Cerebellar cortex (tissue), 1 donor: ENCODE data around the gene RBMS1.
"Not testable (repeated sequence)": the region's sequence is repeated elsewhere in the genome, so short reads cannot be mapped to it uniquely, and the experiment has no call there.

Experiments
- DNase-seq: peaks from one replicate; pipeline ENCODE4 v3.0.0-alpha.2; 2015; ENCODE audit warnings: low spot score

RBMS1 gene

DNA sequence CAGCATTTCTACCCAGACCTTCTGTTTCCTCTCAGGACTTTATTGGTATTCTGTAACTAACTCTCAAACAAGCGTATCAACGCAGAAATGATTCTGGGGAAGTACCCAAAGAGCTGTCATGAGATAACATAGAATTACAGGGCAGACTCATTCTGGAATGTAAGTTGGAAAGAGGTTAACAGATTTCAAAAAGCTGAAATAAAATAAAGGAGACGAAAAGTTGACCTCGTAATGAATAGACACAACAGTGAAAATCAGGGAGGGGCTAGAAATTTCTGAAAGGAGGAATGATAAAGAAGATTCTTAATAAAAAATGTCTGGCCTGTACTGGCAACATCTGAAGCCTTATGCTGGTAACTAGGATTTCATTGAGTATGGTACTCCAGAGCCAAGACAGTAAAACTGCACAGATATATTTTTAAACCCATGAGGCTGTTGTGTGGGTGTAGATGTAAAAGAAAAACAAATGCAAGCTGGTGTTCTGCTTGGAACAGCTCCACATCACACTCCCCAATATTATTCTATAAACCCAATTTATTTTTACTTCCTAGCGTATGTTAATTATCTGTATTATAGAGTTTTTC, 23.9 kb downstream of the RBMS1 start:
- no peak for DNase-seq

DNA sequence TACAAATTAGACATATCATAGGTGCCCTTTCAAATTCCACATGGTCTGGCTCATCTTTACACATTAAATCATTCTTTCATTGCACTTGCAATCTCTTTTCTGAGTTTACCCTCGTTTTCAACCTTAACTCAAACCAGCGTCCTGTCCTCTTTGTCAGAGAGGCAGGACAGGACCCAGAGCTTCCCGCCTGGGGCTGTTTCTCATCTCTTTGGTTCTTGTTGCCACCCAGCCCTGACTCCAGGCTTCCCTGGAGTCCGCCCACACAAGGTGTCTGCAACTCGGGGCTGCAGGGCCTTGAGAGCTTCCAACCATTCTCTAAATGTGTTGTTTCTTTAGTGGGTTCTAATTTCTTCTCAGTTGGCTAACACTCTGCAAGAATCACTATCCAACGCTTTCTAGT, 24.4 kb downstream of the RBMS1 start:
- DNase-seq, result no peak

DNA sequence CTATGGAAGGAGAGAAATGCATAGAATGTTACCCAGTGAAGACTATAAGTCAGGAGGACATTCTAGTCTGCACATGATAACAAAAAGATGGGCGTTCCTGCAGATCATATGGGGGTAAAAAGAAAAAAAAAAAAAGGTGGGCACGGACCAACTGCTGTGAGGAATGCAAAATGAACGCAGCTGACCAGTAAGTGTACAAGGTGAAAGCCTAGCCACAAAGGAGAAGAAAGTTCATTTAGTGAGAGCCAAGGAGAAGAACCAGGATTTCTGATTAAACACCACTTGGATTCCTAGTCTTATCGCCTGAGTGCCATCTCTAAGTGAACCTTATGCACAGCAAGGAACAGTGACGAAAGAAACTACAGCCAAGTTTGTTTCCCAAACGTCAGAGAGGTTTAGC, 26.5 kb downstream of the RBMS1 start:
- DNase-seq, result no peak

DNA sequence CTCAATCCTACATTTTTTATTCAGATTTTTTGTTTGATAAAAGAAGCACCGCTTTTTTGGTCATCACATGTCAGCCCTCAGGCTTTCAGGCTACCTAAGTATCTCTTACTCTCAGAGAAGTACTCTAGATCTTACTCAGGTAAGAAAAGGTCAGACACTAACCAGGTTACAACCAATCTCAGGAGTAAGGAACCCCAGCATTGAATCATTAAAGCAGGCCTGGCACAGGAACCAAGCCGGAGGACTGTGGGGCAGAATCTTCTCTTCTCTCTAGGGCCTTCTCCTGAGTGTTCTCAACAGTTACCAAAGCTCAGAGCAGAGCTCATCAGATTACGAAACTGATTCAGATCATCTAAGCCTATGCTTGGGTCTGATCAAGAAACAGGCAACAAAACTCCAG, 28.2 kb downstream of the RBMS1 start:
- DNase-seq, result no peak

DNA sequence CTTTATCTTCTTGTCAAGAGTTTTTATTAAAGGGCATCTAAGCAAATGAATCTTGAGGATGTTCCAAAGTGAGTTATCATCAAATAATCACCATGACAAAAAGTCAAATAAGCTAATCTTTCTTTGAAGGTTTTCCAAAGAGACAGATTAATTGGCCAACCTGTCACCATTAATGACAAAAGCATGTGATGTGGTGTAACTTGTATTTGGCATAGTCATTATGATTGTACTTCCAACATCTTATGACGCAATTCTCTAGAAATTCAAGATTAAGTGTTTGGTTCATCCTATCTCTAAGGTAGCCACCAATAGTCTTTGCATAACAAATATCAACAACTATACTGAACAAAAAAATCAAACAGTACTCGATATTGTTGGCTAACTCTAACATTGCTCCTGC, 28.6 kb downstream of the RBMS1 start:
- DNase-seq, result no peak

DNA sequence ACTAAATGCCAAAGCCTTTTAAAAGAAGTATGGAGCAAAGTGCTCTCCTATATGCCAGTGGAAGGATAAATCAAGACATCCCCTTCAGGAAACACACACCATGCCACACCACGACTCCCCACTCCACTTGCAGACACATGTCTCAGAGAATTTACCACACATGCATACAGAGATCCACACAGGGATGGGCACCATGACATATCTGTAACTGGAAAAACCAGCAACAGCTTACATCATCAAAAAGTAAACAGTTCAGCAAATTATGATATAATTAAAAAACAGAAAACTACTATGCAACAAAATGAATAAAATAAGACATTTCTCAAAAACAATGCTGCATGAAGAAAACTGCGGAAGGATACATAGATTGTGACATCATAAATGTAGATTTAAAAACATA, 29.6 kb downstream of the RBMS1 start:
- DNase-seq, result no peak

DNA sequence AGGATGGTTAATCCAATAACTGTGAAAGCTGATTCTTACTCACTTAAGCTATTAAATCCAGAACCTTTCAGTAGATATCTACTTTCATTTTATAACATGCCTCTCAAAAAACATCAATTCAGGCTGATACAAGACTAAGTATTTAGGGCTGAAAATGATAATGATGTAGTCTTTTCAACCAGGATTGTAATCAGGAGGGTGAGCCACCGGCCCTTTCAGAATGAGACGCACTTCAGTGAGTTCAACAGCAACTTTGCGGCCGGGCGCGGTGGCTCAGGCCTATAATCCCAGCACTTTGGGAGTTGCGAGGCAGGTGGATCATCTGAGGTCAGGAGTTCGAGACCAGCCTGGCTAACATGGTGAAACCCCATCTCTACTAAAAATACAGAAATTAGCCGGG, 30.4 kb downstream of the RBMS1 start:
- no peak for DNase-seq

DNA sequence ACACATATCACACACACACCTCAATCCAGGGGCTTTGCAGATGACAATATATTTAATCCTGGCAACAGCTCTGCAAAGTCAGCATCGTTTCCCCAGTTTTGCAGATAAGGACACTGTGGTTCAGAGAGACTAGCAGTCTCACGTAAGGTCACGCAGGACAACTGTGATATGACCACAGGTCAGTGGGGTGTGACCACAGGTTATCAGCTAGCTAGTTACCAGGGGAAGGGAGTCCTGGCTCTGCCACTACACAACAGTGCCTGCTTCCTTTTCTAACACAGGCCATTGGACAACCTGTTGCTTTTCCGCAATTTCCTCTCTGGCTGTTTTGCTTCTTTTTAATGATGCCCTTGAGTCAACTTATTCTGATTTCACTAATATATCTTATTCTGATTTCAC, 33.3 kb downstream of the RBMS1 start:
- no peak for DNase-seq

DNA sequence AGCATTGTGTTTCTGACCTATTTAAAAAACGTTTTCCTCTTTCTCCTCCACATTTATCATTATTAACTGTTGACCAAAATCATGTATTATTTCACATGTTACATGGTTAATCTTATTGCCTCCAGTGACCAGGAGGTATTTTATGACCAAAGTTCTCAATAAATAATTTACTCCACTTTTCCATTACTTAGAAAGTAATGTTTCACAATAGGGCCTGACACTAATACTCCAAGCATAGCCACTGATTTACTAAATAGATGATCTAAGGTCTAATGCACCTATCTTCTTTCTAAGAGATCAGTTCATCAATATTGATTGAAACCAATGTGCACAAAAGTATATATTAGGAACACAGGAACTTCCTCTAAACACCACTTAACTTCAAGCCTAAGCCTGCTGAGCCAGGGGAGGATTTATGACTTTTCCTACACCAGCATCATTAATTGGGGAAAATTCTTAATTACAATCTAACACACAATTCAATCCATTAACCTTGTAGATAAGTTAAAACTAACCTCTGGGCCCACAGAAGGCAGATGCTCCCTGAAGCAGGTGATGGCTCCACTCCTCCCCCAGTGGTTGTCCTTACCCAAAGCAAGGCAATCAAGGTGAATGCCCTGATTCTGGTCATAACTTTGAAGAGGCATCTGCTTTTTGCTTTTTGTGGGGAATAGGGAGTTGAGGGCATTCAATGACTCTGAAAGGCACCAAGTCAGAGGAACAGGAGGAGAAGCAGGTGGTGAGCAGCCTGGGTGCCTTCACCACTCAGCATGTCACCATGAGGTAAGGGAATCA, 33.9 kb downstream of the RBMS1 start:
- DNase-seq, result no peak

DNA sequence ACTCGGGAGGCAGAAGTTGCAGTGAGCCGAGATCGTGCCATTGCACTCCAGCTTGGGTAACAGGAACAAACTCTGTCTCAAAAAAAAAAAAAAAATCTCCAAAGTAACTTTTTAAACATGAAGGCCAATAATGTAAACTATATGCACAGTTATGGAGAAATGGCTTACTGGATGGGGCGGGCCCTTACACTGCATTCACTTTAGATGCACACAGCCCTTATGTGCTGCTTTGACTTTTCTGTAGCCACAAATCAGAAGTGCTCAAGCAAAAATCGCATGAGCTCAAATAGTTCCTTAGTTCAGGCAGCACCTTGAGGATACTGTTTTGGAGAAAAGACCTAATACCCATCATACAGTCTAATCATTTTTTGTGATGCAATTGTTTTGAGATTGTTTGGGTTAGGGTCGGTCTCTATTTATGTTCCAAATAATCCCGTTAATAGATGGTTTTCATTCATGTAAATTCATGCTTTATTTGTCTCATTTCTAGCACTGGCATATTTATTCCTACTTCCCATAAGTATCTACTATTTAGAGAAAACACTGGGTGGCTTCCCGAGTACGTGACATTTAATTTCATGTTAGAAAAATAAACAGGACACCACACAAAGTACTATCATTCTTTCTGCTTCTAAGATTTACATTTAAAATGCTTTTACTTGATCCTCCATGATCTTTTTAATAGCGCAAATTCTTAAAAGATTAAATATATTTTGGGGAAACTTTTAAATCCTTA, 34.7 kb downstream of the RBMS1 start:
- DNase-seq, result no peak

DNA sequence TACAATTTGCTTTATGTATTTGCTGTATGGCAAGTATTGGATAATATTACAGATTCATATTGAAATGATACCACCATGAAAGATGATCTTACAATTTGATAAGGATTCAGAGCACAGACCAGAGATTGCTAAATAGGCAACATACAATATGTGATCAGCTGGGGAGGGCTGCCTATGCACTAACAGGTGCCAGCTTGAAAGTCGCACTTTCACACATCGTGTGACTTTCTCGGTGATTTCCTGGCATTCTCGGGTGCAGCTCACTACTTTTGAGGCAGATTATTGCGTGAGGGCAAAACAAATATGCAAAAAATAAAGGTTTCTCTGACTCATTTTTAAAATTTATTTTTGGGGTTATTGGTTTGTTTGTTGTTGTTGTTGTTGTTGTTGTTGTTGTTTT, 36.0 kb downstream of the RBMS1 start:
- DNase-seq, result no peak

DNA sequence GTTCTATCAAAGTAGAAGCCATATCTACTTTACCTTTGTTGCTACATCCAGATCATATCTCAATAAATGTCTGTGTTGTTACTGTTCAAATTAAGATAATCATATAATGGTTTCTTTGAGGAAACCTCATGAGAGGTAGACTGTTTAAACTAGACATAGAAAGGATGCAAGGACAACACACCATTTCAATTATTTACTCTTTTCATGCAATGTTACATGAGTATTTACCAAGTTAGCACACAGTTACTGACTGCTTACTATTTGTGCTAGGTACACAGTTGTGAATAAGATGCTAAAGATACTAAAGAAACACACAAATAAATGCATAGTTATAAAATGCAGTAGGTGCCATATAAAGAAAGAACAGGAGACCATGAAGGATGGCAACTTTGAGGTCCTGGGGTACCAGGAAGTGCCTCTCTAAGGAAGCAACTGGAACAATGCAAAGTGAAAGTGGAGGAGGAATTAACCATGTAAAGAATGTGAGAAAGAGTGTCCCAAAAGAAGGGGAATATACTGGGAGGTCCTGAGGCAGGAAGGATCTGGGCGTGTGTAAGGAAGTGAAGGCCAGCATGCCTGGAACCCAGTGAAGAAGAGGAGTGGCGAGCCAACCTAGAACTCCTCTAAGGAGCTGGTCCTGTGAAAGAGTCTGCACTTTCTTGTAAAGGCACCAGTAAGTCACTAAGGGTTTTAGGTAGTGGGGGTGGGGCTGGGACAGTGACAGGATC, 39.4 kb downstream of the RBMS1 start:
- DNase-seq, result no peak

DNA sequence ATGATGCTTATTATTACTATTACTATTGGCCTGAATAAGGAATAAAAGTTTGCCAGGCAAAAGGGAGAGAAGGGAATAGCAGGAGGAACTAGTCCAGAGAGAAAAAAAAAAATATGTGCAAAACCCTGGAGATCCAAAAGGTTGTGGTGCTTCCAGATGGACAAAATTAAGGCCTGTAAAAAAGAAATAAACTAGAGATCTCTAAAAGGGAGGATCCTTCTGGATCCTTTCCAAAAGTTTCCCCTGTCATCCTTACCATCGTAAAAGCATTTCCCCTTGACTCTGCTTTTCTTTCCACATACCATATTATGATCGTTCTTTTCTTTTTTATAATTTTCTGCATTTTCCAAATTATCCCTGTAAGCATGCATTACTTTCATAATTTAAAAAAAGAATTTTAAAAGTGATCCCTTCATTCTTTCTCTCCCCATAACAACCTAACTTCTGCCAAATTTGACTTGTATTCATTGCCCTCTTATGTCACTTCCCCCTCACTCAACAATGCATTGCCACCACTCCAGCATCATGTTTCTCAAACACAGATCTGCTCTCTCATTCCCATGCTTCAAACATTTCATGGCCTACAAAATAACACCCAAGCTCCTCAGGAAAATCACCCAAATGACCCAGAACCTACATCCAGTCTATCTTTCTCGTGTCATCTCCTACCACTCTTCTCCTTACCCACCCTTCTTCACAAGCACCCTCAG, 40.3 kb downstream of the RBMS1 start:
- DNase-seq, result no peak

DNA sequence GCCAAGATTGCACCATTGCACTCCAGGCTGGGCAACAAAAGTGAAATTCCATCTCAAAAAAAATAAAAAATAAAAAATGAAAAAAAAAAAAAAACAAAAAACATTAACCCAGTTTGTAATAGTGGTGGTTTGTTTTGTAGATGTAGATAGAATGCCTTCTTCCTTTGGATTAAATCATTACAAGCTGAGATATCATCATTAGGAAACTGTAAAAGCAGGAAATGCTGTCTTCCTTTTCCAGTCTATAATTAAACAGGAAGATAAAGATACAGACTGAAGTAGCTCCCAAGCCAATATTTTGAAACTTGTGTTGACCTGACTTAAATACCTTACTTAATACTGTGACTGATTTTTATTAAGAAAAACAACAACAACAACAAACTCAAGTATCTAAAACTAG, 43.1 kb downstream of the RBMS1 start:
- no peak for DNase-seq

DNA sequence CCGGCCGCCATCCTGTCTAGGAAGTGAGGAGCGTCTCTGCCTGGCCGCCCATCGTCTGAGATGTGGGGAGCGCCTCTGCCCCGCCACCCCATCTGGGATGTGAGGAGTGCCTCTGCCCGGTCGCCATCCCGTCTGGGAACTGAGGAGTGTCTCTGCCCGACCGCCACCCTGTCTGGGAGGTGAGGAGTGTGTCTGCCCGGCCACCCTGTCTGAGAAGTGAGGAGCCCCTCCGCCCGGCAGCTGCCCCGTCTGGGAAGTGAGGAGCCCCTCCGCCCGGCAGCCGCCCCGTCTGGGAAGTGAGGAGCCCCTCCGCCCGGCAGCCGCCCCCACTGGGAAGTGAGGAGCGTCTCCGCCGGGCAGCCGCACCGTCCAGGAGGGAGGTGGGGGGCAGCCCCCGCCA, 44.8 kb downstream of the RBMS1 start:
- DNase-seq, result not testable (repeated sequence)

DNA sequence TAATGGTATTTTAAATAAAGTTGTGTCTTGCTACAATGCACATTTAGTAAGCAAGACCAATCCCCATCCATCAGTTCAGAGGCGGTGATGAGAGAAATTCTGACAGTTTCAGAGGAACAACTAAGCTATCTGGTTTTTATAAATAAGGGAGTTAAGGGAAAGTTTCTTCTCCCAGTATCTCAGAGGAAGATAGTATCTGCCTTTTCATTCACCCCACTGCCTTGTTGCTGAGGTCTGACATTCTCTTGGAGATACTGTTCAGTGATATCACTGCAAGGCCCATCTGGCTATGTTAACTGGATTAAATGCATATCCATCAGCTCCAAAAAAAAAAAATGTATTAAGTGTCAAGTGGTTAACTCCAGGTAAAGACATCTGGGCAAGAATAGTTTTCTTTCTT, 47.9 kb downstream of the RBMS1 start:
- no peak for DNase-seq

DNA sequence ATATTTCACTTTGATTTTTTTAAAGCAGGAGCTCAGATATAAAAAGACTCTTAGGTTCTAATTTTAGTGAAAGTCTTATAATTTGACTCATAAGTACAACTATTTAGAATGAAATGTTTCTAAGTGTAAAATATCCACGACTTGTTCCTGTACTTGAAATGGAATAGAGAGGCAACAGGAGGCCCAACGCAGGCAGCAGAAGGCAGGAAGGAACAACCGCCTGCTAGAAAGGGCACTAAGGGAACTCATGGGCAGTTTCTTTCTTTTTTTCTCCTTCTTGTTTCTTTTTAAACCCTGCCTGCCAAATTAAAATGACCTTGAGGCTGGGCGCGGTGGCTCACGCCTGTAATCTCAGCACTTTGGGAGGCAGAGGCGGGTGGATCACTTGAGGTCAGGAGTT, 51.0 kb downstream of the RBMS1 start:
- DNase-seq, result no peak

DNA sequence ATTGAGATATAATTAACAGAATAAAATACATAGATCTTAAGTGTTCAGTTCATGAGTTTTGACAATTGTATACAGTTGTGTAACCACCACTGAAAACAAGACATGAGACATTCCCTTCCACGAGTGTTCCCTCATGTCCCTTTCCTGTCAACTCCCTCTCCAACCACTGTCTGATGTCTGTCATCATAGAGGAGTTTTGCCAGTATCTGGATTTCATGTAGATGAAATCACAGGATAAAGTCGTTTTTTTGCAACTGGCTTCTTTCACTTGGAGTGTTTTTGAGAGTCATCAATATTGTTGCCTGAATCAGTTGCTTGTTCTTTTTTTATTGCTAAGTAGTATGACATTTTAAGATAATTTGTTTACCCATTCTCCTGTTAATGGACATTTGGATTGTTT, 52.7 kb downstream of the RBMS1 start:
- DNase-seq, result no peak

DNA sequence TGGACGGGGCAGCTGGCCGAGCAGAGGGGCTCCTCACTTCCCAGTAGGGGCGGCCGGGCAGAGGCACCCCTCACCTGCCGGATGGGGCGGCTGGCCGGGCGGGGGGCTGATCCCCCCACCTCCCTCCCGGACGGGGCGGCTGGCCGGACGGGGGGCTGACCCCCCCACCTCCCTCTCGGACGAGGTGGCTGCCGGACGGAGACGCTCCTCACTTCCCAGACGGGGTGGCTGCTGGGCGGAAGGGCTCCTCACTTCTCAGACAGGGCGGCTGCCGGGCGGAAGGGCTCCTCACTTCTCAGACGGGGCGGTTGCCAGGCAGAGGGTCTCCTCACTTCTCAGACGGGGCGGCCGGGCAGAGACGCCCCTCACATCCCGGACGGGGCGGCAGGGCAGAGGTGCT, 54.6 kb downstream of the RBMS1 start:
- not testable (repeated sequence) for DNase-seq

DNA sequence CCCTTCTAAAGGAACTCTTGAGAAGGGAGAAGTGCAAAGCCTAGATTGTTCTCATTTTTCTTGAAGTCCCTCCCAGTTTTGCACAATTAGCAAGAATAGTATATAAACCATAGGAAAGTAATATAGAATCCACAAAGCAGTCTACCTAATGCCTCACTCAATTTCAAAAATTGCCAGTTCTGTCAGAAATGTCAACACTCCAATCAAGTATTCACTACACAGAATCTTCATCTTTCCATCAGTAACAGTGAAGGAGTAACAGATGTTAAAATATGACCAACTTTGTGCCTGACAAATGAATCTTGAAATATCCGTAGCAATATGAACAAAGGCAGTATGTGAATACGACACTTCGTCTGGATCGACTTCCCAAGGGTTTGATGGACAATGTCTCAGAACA, 56.3 kb downstream of the RBMS1 start:
- DNase-seq, result no peak

DNA sequence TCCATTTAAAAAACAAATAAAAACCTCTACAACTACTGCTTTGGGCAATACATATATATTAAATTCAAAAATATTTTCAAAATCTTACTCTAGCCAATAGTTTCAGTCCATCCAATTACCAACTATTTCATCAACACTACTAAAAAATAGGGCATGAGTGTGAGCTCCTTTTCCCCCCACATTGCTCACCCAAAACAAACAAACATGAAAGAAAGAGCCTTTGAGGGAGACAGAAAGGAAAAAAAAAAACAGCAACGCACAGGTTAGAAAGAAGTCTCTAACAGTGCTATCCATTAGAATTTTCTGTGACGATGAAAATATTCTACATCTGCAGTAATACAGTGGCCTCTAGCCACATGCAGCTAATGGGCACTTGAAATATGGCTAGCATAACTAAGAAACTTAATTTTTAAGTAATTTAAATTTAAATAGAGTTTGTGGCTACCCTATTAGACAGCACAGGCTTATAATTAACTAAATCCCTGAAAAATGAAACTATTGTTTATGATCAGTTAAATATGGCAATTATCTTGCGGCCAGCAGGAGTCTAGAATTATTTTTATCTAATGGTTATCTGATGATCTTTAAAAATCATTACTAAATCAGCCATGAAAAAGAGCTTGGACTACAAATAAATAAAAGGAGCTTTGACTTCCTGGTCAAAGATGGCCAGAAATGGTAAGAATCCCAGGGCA, 59.2 kb downstream of the RBMS1 start:
- no peak for DNase-seq
